ENCODE results near the gene MRPL48. TPM values are rescaled to one million over a fixed set of nuclear protein-coding genes. Genes with fewer than 3 reads are reported as not detected.

Gene MRPL48
- total and polyA plus RNA-seq, 10 of the 15 experiments (the other 5 are each of a cell fraction or from before 2014, with no cell fraction given): 46.7 to 159 (median 83.4) TPM

DNA sequence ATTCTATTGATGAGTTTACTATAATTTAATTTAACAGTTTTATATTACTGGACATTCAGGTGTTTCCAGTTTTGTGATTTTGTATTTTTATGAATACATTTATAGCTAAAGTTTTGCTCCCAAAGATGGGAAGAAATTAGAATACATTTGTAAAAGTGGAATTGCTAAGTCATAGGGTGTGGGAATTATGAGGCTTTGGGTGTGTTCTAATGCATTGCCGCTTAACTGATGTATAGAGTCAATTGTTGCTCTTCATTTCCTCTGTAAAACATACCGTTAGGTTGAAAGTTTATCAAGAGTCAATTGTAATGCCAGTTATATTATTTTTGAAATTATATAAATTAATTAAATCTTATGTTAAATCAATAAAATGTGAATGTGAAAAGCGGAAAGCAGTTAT, 105.4 kb downstream of the MRPL48 start:
- Histone ChIP-seq H3K9me3 (replicated peaks; ENCODE audit: control insufficient read depth, insufficient read depth, low read length) (no peaks in the 10 kb centered on the region), H4K20me1 (ENCODE audit: control insufficient read depth, insufficient read depth) (no peaks in the 10 kb centered on the region), H3K36me3 (ENCODE audit: control insufficient read depth in 2 of 2, insufficient read depth in 2 of 2, low read length in 1 of 2) (peaks cover 0 to 2% of the 10 kb centered on the region in 2 experiments; a peak in 2 of 4 replicates), H3K27me3 (replicated peaks in 1 of 2; ENCODE audit: control insufficient read depth in 2 of 2, insufficient read depth in 2 of 2, low read length in 1 of 2) (no peaks in the 10 kb centered on the region), H2AFZ (ENCODE audit: control insufficient read depth, low read depth, low read length) (no peak overlapping the region), H3K4me3 (no peak overlapping the region), H3K27ac (ENCODE audit: control insufficient read depth, insufficient read depth) (no peak overlapping the region), H3K4me1 (ENCODE audit: control insufficient read depth, insufficient read depth, low read length) (no peaks in the 10 kb centered on the region), H3K79me2 (ENCODE audit: control insufficient read depth, insufficient read depth, low read length) (no peaks in the 10 kb centered on the region), H3K4me2 (ENCODE audit: control insufficient read depth, insufficient read depth) (no peak overlapping the region), H3K9ac (ENCODE audit: control insufficient read depth, insufficient read depth, low read length) (no peak overlapping the region)
- in situ Hi-C loops (cut with MboI) (no loop called here), intact Hi-C loops (cut with micrococcal nuclease; ENCODE audit: unreplicated experiment) (no loop called here)
- ChIA-PET POLR2A (interaction anchor here (0.7 kb wide), 1 partner anchor 539 kb away, joined by 7 read pairs; no protein-coding TSS in a partner anchor), SMC1A (ENCODE audit: uncharacterized antibody, unreplicated experiment) (no interaction called here), RAD21 (ENCODE audit: unreplicated experiment) (no interaction called here), CTCF (no interaction called here)
- ATAC-seq (no peak), DNase-seq (ENCODE audit: low read depth, low spot score) (no peak), FAIRE-seq (no peak)
- no TSS peak for BruUV-seq (replicated peaks)
- WGBS (ENCODE audit: insufficient coverage, insufficient replicate concordance, low lambda C conversion rate, missing lambda C conversion rate): 100% methylated on average over 3 of the region's 3 CpGs
- TF ChIP-seq, protein P1, sequence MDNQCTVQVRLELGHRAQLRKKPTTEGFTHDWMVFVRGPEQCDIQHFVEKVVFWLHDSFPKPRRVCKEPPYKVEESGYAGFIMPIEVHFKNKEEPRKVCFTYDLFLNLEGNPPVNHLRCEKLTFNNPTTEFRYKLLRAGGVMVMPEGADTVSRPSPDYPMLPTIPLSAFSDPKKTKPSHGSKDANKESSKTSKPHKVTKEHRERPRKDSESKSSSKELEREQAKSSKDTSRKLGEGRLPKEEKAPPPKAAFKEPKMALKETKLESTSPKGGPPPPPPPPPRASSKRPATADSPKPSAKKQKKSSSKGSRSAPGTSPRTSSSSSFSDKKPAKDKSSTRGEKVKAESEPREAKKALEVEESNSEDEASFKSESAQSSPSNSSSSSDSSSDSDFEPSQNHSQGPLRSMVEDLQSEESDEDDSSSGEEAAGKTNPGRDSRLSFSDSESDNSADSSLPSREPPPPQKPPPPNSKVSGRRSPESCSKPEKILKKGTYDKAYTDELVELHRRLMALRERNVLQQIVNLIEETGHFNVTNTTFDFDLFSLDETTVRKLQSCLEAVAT (IDR thresholded peaks at IDR 0.05): no peak
- TF ChIP-seq JUNB (IDR thresholded peaks at IDR 0.05): no peak
- TF ChIP-seq BCL11A (IDR thresholded peaks at IDR 0.05; ENCODE audit: low read depth, low read length): no peak
- TF ChIP-seq SUPT20H (IDR thresholded peaks at IDR 0.05; ENCODE audit: borderline replicate concordance, control insufficient read depth, low read depth, low read length): no peak
- TF ChIP-seq, protein P2, sequence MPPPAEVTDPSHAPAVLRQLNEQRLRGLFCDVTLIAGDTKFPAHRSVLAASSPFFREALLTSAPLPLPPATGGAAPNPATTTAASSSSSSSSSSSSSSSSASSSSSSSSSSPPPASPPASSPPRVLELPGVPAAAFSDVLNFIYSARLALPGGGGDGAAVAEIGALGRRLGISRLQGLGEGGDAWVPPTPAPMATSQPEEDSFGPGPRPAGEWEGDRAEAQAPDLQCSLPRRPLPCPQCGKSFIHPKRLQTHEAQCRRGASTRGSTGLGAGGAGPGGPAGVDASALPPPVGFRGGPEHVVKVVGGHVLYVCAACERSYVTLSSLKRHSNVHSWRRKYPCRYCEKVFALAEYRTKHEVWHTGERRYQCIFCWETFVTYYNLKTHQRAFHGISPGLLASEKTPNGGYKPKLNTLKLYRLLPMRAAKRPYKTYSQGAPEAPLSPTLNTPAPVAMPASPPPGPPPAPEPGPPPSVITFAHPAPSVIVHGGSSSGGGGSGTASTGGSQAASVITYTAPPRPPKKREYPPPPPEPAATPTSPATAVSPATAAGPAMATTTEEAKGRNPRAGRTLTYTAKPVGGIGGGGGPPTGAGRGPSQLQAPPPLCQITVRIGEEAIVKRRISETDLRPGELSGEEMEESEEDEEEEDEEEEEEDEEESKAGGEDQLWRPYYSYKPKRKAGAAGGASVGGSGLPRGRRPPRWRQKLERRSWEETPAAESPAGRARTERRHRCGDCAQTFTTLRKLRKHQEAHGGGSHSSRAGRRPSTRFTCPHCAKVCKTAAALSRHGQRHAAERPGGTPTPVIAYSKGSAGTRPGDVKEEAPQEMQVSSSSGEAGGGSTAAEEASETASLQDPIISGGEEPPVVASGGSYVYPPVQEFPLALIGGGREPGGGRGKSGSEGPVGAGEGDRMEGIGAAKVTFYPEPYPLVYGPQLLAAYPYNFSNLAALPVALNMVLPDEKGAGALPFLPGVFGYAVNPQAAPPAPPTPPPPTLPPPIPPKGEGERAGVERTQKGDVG (CRISPR knock-in tag; IDR thresholded peaks at IDR 0.05): no peak
- TF ChIP-seq SRF (IDR thresholded peaks at IDR 0.05; ENCODE audit: low read depth in 2 of 2, low read length in 2 of 2): no peak
- TF ChIP-seq NBN (IDR thresholded peaks at IDR 0.05): no peak
- no peak for TF ChIP-seq BMI1 (IDR thresholded peaks at IDR 0.05; ENCODE audit: borderline replicate concordance)
- TF ChIP-seq POLR2AphosphoS5 (IDR thresholded peaks at IDR 0.05; ENCODE audit: low read length): no peak
- TF ChIP-seq MYB (IDR thresholded peaks at IDR 0.05; ENCODE audit: borderline replicate concordance, low read depth, low read length): no peak
- no peak for TF ChIP-seq ZNF622 (IDR thresholded peaks at IDR 0.05)
- no peak for TF ChIP-seq YY1 (IDR thresholded peaks at IDR 0.05; ENCODE audit: low read depth, low read length)
- TF ChIP-seq CHD4 (IDR thresholded peaks at IDR 0.05): no peak
- no peak for TF ChIP-seq IKZF2 (IDR thresholded peaks at IDR 0.05)
- no peak for TF ChIP-seq SMARCA5 (IDR thresholded peaks at IDR 0.05)
- TF ChIP-seq JUND (IDR thresholded peaks at IDR 0.05; ENCODE audit: low read depth, low read length): no peak
- TF ChIP-seq MXI1 (IDR thresholded peaks at IDR 0.05; ENCODE audit: low read depth, low read length): no peak
- TF ChIP-seq KAT2A (conservative IDR thresholded peaks at IDR 0.05; ENCODE audit: control insufficient read depth, low read depth, low read length): no peak
- TF ChIP-seq, protein P3, sequence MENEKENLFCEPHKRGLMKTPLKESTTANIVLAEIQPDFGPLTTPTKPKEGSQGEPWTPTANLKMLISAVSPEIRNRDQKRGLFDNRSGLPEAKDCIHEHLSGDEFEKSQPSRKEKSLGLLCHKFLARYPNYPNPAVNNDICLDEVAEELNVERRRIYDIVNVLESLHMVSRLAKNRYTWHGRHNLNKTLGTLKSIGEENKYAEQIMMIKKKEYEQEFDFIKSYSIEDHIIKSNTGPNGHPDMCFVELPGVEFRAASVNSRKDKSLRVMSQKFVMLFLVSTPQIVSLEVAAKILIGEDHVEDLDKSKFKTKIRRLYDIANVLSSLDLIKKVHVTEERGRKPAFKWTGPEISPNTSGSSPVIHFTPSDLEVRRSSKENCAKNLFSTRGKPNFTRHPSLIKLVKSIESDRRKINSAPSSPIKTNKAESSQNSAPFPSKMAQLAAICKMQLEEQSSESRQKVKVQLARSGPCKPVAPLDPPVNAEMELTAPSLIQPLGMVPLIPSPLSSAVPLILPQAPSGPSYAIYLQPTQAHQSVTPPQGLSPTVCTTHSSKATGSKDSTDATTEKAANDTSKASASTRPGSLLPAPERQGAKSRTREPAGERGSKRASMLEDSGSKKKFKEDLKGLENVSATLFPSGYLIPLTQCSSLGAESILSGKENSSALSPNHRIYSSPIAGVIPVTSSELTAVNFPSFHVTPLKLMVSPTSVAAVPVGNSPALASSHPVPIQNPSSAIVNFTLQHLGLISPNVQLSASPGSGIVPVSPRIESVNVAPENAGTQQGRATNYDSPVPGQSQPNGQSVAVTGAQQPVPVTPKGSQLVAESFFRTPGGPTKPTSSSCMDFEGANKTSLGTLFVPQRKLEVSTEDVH (IDR thresholded peaks at IDR 0.05; ENCODE audit: low read depth, partially characterized antibody): no peak
